ENCODE data around the gene CCT8L2. TPM values are rescaled to one million over a fixed set of nuclear protein-coding genes. Genes with fewer than 3 reads are reported as not detected.
"Not testable (repeated sequence)": the region's sequence is repeated elsewhere in the genome, so short reads cannot be mapped to it uniquely, and the experiment has no call there.

The CCT8L2 gene, protein sequence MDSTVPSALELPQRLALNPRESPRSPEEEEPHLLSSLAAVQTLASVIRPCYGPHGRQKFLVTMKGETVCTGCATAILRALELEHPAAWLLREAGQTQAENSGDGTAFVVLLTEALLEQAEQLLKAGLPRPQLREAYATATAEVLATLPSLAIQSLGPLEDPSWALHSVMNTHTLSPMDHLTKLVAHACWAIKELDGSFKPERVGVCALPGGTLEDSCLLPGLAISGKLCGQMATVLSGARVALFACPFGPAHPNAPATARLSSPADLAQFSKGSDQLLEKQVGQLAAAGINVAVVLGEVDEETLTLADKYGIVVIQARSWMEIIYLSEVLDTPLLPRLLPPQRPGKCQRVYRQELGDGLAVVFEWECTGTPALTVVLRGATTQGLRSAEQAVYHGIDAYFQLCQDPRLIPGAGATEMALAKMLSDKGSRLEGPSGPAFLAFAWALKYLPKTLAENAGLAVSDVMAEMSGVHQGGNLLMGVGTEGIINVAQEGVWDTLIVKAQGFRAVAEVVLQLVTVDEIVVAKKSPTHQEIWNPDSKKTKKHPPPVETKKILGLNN
- total RNA-seq (2021), result not detected in 2 replicates
- long read RNA-seq, result 0 reads

DNA sequence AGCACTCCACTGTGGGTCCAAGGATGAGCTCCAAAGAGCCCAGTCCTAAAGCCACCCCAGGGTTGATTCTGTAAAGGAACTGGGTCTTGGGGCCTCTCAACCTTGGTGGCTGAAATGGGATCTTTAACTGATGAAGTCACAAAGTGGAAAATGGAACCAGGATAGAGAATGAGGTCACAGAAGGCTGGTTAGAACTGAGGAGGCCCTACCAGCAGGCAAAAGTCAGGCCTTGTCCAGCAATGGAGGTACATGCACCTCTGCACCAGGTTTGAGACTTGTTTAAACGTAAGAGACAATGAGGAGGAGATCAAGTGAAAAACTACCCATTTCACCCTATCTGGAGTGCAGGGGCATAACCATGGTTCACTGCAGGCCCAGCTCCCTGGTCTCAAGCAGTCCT, at the start of gene CCT8L2:
TSS of gene CCT8L2 (minus strand) at position 101 of the 400 bp plus-strand sequence. CDS start 260 bp downstream, outside the sequence.
- WGBS (ENCODE audit: extremely low coverage, insufficient read length, low lambda C conversion rate), result no CpG with 5 or more reads among the region's 1 CpG
- not testable (repeated sequence) for H3K27me3 ChIP-seq (ENCODE audit: insufficient read depth, low read length); H2AFZ ChIP-seq (ENCODE audit: low read length); DNase-seq; H4K20me1 ChIP-seq (ENCODE audit: control insufficient read depth, insufficient read depth, insufficient read length); H4K91ac ChIP-seq (ENCODE audit: insufficient read length, low read depth, low read length); H4K8ac ChIP-seq (replicated peaks; ENCODE audit: insufficient read length, low read depth, low read length); H3K18ac ChIP-seq (ENCODE audit: insufficient read length, low read depth, low read length); H3K79me2 ChIP-seq (ENCODE audit: insufficient read depth, low read length); H4K5ac ChIP-seq (ENCODE audit: insufficient read length, low read depth, low read length); H3K23me2 ChIP-seq (ENCODE audit: insufficient read length, low read depth, low read length, poor library complexity, severe bottlenecking); H3K79me1 ChIP-seq (ENCODE audit: insufficient read depth, low read depth, low read length, poor library complexity, severe bottlenecking); H3K23ac ChIP-seq (ENCODE audit: insufficient read length, low read depth, low read length); H3K4me2 ChIP-seq (ENCODE audit: insufficient read depth, insufficient read length, low read length); H3K27ac Mint-ChIP-seq; H2BK120ac ChIP-seq (ENCODE audit: low read depth, low read length, poor library complexity, severe bottlenecking); H3K27me3 Mint-ChIP-seq (ENCODE audit: low read depth); H3K4ac ChIP-seq (ENCODE audit: low read depth, low read length); H2AK5ac ChIP-seq (ENCODE audit: insufficient read length, low read length); H3K27ac ChIP-seq (ENCODE audit: insufficient read length, low read depth, low read length); H3K56ac ChIP-seq (ENCODE audit: insufficient read length, low read depth, low read length); H2BK12ac ChIP-seq (ENCODE audit: insufficient read length, low read depth, low read length); H2BK20ac ChIP-seq (ENCODE audit: low read depth, low read length, poor library complexity, severe bottlenecking); H2BK15ac ChIP-seq (ENCODE audit: low read depth, low read length); H3T11ph ChIP-seq (ENCODE audit: low read length); H3K4me1 Mint-ChIP-seq; H3K4me3 Mint-ChIP-seq; H3K9ac ChIP-seq (ENCODE audit: extremely low read depth, insufficient read length, low read length); H2BK5ac ChIP-seq (ENCODE audit: insufficient read length, low read length); H3K14ac ChIP-seq (ENCODE audit: insufficient read depth, low read length); H3K4me1 ChIP-seq (ENCODE audit: insufficient read depth, low read length)
- H3K36me3 Mint-ChIP-seq (ENCODE audit: insufficient read depth in 1 of 3, low read depth in 3 of 3), result peaks cover 8 to 21% (median 16%) of the 10 kb centered on the region in 3 experiments; a peak in 6 of 7 replicates
- H3K9me3 ChIP-seq (ENCODE audit: control insufficient read depth, low read depth, low read length), result peaks cover 59% of the 10 kb centered on the region
- H3K9me3 Mint-ChIP-seq, result peaks cover 85 to 88% of the 10 kb centered on the region in 2 experiments

DNA sequence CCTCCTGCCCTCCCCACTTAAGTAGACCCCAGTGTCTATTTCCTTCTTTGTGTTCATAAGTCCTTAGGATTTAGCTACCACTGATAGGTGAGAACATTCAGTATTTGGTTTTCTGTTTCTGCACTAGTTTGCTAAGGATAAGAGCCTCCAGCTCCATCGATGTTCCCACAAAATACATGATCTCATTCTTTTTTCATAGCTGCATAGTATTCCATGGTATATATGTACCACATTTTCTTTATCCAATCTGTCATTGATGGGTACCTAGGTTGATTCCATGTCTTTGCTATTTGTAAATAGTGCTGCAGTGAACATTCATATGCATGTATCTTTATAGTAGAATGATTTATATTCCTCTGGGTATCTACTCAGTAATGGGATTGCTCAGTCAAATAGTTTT, 42.8 kb upstream of the CCT8L2 start:
- H3K9ac ChIP-seq (ENCODE audit: extremely low read depth, insufficient read length, low read length); H2BK15ac ChIP-seq (ENCODE audit: low read depth, low read length); DNase-seq; H3K4ac ChIP-seq (ENCODE audit: low read depth, low read length); H2BK12ac ChIP-seq (ENCODE audit: insufficient read length, low read depth, low read length); H3K27ac ChIP-seq (ENCODE audit: insufficient read length, low read depth, low read length); H4K20me1 ChIP-seq (ENCODE audit: control insufficient read depth, insufficient read depth, insufficient read length); H3K56ac ChIP-seq (ENCODE audit: insufficient read length, low read depth, low read length); H2BK20ac ChIP-seq (ENCODE audit: low read depth, low read length, poor library complexity, severe bottlenecking); H3K23me2 ChIP-seq (ENCODE audit: insufficient read length, low read depth, low read length, poor library complexity, severe bottlenecking); H3K27me3 Mint-ChIP-seq (ENCODE audit: low read depth); H3K79me2 ChIP-seq (ENCODE audit: insufficient read depth, low read length); H3K23ac ChIP-seq (ENCODE audit: insufficient read length, low read depth, low read length); H2AK5ac ChIP-seq (ENCODE audit: insufficient read length, low read length); H4K8ac ChIP-seq (replicated peaks; ENCODE audit: insufficient read length, low read depth, low read length); H2BK5ac ChIP-seq (ENCODE audit: insufficient read length, low read length); H3K9me3 ChIP-seq (ENCODE audit: control insufficient read depth, low read depth, low read length); H3K27ac Mint-ChIP-seq; H3K18ac ChIP-seq (ENCODE audit: insufficient read length, low read depth, low read length); H2BK120ac ChIP-seq (ENCODE audit: low read depth, low read length, poor library complexity, severe bottlenecking); H3K4me3 Mint-ChIP-seq; H4K5ac ChIP-seq (ENCODE audit: insufficient read length, low read depth, low read length); H3K4me1 ChIP-seq (ENCODE audit: insufficient read depth, low read length); H4K91ac ChIP-seq (ENCODE audit: insufficient read length, low read depth, low read length); H2AFZ ChIP-seq (ENCODE audit: low read length); H3K79me1 ChIP-seq (ENCODE audit: insufficient read depth, low read depth, low read length, poor library complexity, severe bottlenecking); H3K4me2 ChIP-seq (ENCODE audit: insufficient read depth, insufficient read length, low read length); H3K14ac ChIP-seq (ENCODE audit: insufficient read depth, low read length); H3K4me1 Mint-ChIP-seq; H3K27me3 ChIP-seq (ENCODE audit: insufficient read depth, low read length); H3T11ph ChIP-seq (ENCODE audit: low read length): not testable (repeated sequence)
- Mint-ChIP-seq H3K36me3 (ENCODE audit: insufficient read depth in 1 of 3, low read depth in 3 of 3) (peaks cover 0 to 13% (median 4%) of the 10 kb centered on the region in 3 experiments; a peak in 2 of 7 replicates), H3K9me3 (peaks cover 71 to 74% of the 10 kb centered on the region in 2 experiments)
- no CpG with 5 or more reads among the region's 1 CpG for WGBS (ENCODE audit: extremely low coverage, insufficient read length, low lambda C conversion rate)
